ENCODE measurements around the gene SLC35F2.

Gene SLC35F2

GRCh38 chr11:107810875-107811274, 47.7 kb downstream of the SLC35F2 start:
- no peak for TF ChIP-seq EZH2 (optimal IDR thresholded peaks at IDR 0.05; ENCODE audit: low read depth, low read length)
- no peak for TF ChIP-seq EZH2phosphoT487 (IDR thresholded peaks at IDR 0.05; ENCODE audit: low read length)
- TF ChIP-seq CTCF (IDR thresholded peaks at IDR 0.05; ENCODE audit: low read length), result no peak
- H3K9me3 ChIP-seq (replicated peaks; ENCODE audit: insufficient read depth, low read length), result no peaks in the 10 kb centered on the region
- H3K79me2 ChIP-seq (ENCODE audit: low read length), result peaks cover 13% of the 10 kb centered on the region
- H3K9ac ChIP-seq (ENCODE audit: low read length), result no peak overlapping the region
- H3K4me2 ChIP-seq (ENCODE audit: low read depth, low read length), result no peak overlapping the region
- DNase-seq, result no peak
- no peaks in the 10 kb centered on the region; the same call in 1 of the 2 replicates for H3K36me3 ChIP-seq (replicated peaks; ENCODE audit: insufficient read depth, low read length)
- H3K9me2 ChIP-seq (replicated peaks; ENCODE audit: insufficient read depth, low read length), result no peaks in the 10 kb centered on the region
- no peaks in the 10 kb centered on the region for H3K4me1 ChIP-seq (ENCODE audit: low read length)
- H3K27ac ChIP-seq (ENCODE audit: low read length), result no peak overlapping the region
- no peak overlapping the region for H3K4me3 ChIP-seq (ENCODE audit: low read length)
- H4K20me1 ChIP-seq (ENCODE audit: insufficient read depth, low read length), result no peaks in the 10 kb centered on the region
- H3K27me3 ChIP-seq (replicated peaks; ENCODE audit: insufficient read depth, low read length), result no peaks in the 10 kb centered on the region
- H3F3A ChIP-seq (ENCODE audit: insufficient read depth, low read length), result no peaks in the 10 kb centered on the region
- no peak overlapping the region for H2AFZ ChIP-seq (ENCODE audit: low read length)

- no peak overlapping the region for H3K4me2 ChIP-seq (ENCODE audit: low read depth, low read length)
- H3K79me2 ChIP-seq (ENCODE audit: low read length), result peaks cover 2% of the 10 kb centered on the region; the same call in 1 of the 2 replicates
- H3K9ac ChIP-seq (ENCODE audit: low read length), result no peak overlapping the region
- no peaks in the 10 kb centered on the region for H3K27me3 ChIP-seq (replicated peaks; ENCODE audit: insufficient read depth, low read length)
- H3K4me1 ChIP-seq (ENCODE audit: low read length), result no peaks in the 10 kb centered on the region
- H3K9me3 ChIP-seq (replicated peaks; ENCODE audit: insufficient read depth, low read length), result no peaks in the 10 kb centered on the region
- no peaks in the 10 kb centered on the region for H3F3A ChIP-seq (ENCODE audit: insufficient read depth, low read length)
- no peak for DNase-seq
- no peak overlapping the region for H3K4me3 ChIP-seq (ENCODE audit: low read length)
- H3K36me3 ChIP-seq (replicated peaks; ENCODE audit: insufficient read depth, low read length), result peaks cover 7% of the 10 kb centered on the region; the same call in 1 of the 2 replicates
- no peak overlapping the region for H3K27ac ChIP-seq (ENCODE audit: low read length)
- no peak overlapping the region for H2AFZ ChIP-seq (ENCODE audit: low read length)
- no peaks in the 10 kb centered on the region for H4K20me1 ChIP-seq (ENCODE audit: insufficient read depth, low read length)
- H3K9me2 ChIP-seq (replicated peaks; ENCODE audit: insufficient read depth, low read length), result no peaks in the 10 kb centered on the region
- TF ChIP-seq EZH2phosphoT487 (IDR thresholded peaks at IDR 0.05; ENCODE audit: low read length) (no peak), CTCF (IDR thresholded peaks at IDR 0.05; ENCODE audit: low read length) (no peak), EZH2 (optimal IDR thresholded peaks at IDR 0.05; ENCODE audit: low read depth, low read length) (no peak)
Measured at GRCh38 chr11:107808521-107808920, 50.1 kb downstream of the SLC35F2 start.

GRCh38 chr11:107804971-107805370, 53.6 kb downstream of the SLC35F2 start:
- no peak overlapping the region for H3K9ac ChIP-seq (ENCODE audit: low read length)
- no peaks in the 10 kb centered on the region for H3K4me1 ChIP-seq (ENCODE audit: low read length)
- DNase-seq, result no peak
- no peaks in the 10 kb centered on the region for H3K9me2 ChIP-seq (replicated peaks; ENCODE audit: insufficient read depth, low read length)
- no peaks in the 10 kb centered on the region for H3K79me2 ChIP-seq (ENCODE audit: low read length)
- no peaks in the 10 kb centered on the region for H4K20me1 ChIP-seq (ENCODE audit: insufficient read depth, low read length)
- no peak for TF ChIP-seq EZH2 (optimal IDR thresholded peaks at IDR 0.05; ENCODE audit: low read depth, low read length)
- no peak for TF ChIP-seq CTCF (IDR thresholded peaks at IDR 0.05; ENCODE audit: low read length)
- TF ChIP-seq EZH2phosphoT487 (IDR thresholded peaks at IDR 0.05; ENCODE audit: low read length), result no peak
- no peak overlapping the region for H3K4me2 ChIP-seq (ENCODE audit: low read depth, low read length)
- no peak overlapping the region for H3K4me3 ChIP-seq (ENCODE audit: low read length)
- H3K27me3 ChIP-seq (replicated peaks; ENCODE audit: insufficient read depth, low read length), result no peaks in the 10 kb centered on the region
- H3F3A ChIP-seq (ENCODE audit: insufficient read depth, low read length), result no peaks in the 10 kb centered on the region
- peaks cover 7% of the 10 kb centered on the region; the same call in 1 of the 2 replicates for H3K36me3 ChIP-seq (replicated peaks; ENCODE audit: insufficient read depth, low read length)
- no peaks in the 10 kb centered on the region for H3K9me3 ChIP-seq (replicated peaks; ENCODE audit: insufficient read depth, low read length)
- H2AFZ ChIP-seq (ENCODE audit: low read length), result no peak overlapping the region
- H3K27ac ChIP-seq (ENCODE audit: low read length), result no peak overlapping the region

All from MM.1S (cell line).